GM23338 (cell line): ENCODE data around the gene MARCKS. TPM values are rescaled to one million over a fixed set of nuclear protein-coding genes. Genes with fewer than 3 reads are reported as not detected.

Experiments
- ATAC-seq: fragments of 200-7000 bp; cut with Tn5 transposase; 3 replicates; pipeline ENCODE4 v1.9.1; 2020
- DNase-seq: peaks from one replicate; pipeline ENCODE4 v3.0.0-alpha.2; 2015; ENCODE audit warnings: low spot score
- H2AFZ ChIP-seq: fragments of 200-600 bp; sonication (generic); 2 replicates; pipeline ENCODE4 v1.8.0; 2016; ENCODE audit warnings: antibody characterized with exemption, mild to moderate bottlenecking, moderate library complexity
- H3F3A ChIP-seq: fragments of 200-600 bp; sonication (generic); replicated peaks from 2 replicates; pipeline ENCODE4 v1.8.0; 2017; ENCODE audit warnings: antibody characterized with exemption, mixed run types, low read depth
- H3K27ac ChIP-seq: fragments of 200-600 bp; sonication (generic); 2 replicates; pipeline ENCODE4 v1.6.1; 2016; ENCODE audit warnings: low read depth
- H3K27me3 ChIP-seq: fragments of 200-600 bp; sonication (generic); 2 replicates; pipeline ENCODE4 v1.8.0; 2016; ENCODE audit warnings: mild to moderate bottlenecking, mixed run types, moderate library complexity; ENCODE audit not compliant: insufficient read depth
- H3K36me3 ChIP-seq: fragments of 200-600 bp; sonication (generic); 2 replicates; pipeline ENCODE4 v1.8.0; 2016; ENCODE audit warnings: mild to moderate bottlenecking; ENCODE audit not compliant: insufficient read depth
- H3K4me1 ChIP-seq: fragments of 200-600 bp; sonication (generic); 2 replicates; pipeline ENCODE4 v1.8.0; 2016; ENCODE audit warnings: mild to moderate bottlenecking, moderate library complexity; ENCODE audit not compliant: insufficient read depth
- H3K4me2 ChIP-seq: fragments of 200-600 bp; sonication (generic); 2 replicates; pipeline ENCODE4 v1.7.1; 2017; ENCODE audit warnings: mixed run types
- H3K4me3 ChIP-seq: fragments of 200-600 bp; sonication (generic); 2 replicates; pipeline ENCODE4 v1.6.1; 2016; ENCODE audit warnings: mixed run types
- H3K79me2 ChIP-seq: fragments of 200-600 bp; sonication (generic); replicated peaks from 2 replicates; pipeline ENCODE4 v1.8.0; 2017; ENCODE audit warnings: mild to moderate bottlenecking; ENCODE audit not compliant: insufficient read depth
- H3K9me2 ChIP-seq: fragments of 200-600 bp; sonication (generic); 2 replicates; pipeline ENCODE4 v1.8.0; 2017; ENCODE audit not compliant: insufficient read depth
- H4K20me1 ChIP-seq: fragments of 200-600 bp; sonication (generic); replicated peaks from 2 replicates; pipeline ENCODE4 v1.8.0; 2017; ENCODE audit warnings: mild to moderate bottlenecking; ENCODE audit not compliant: insufficient read depth
- H3K27ac Mint-ChIP-seq: 2 replicates; pipeline ENCODE4 v1.8.0; 2020; ENCODE audit warnings: inconsistent platforms, mild to moderate bottlenecking, moderate library complexity, mixed read lengths
- H3K27me3 Mint-ChIP-seq: 3 replicates; pipeline ENCODE4 v1.8.0; 2022; ENCODE audit warnings: low read depth, mild to moderate bottlenecking, moderate library complexity, mixed read lengths, inconsistent platforms; ENCODE audit not compliant: insufficient read depth, poor library complexity
- H3K36me3 Mint-ChIP-seq: 3 replicates; pipeline ENCODE4 v1.8.0; 2021; ENCODE audit warnings: low read depth, mild to moderate bottlenecking, inconsistent platforms, moderate library complexity, mixed read lengths
- H3K4me1 Mint-ChIP-seq: 3 replicates; pipeline ENCODE4 v1.8.0; 2020; ENCODE audit warnings: mild to moderate bottlenecking, inconsistent platforms, mixed read lengths
- H3K4me3 Mint-ChIP-seq: 3 replicates; pipeline ENCODE4 v1.8.0; 2021; ENCODE audit warnings: moderate library complexity, mild to moderate bottlenecking, inconsistent platforms, mixed read lengths
- H3K9me3 Mint-ChIP-seq: 3 replicates; pipeline ENCODE4 v1.8.0; 2020; ENCODE audit warnings: moderate library complexity, mild to moderate bottlenecking, inconsistent platforms, mixed read lengths
- CTCF ChIP-seq, 2 experiments: fragments of 200-600 bp in 1 of 2; sonication (generic) in 1 of 2; conservative IDR thresholded peaks; 2 replicates each; pipeline versions ENCODE4 v1.5.1 to v1.6.1; 2016 to 2017; ENCODE audit warnings: antibody characterized with exemption in 2 of 2, low read depth in 2 of 2, mild to moderate bottlenecking in 2 of 2, moderate library complexity in 1 of 2
- ETS1 ChIP-seq: IDR thresholded peaks from 2 replicates; pipeline ENCODE4 v1.6.1; 2016; ENCODE audit warnings: antibody characterized with exemption
- EZH2 ChIP-seq: fragments of 200-600 bp; sonication (generic); IDR thresholded peaks from one replicate; pipeline ENCODE4 v1.8.0; 2017; ENCODE audit warnings: antibody characterized with exemption, mild to moderate bottlenecking, low read depth; ENCODE audit not compliant: unreplicated experiment
- EZH2phosphoT487 ChIP-seq: fragments of 200-600 bp; sonication (generic); IDR thresholded peaks from one replicate; pipeline ENCODE4 v1.8.1; 2018; ENCODE audit warnings: antibody characterized with exemption; ENCODE audit not compliant: unreplicated experiment
- JUNB ChIP-seq: IDR thresholded peaks from one replicate; pipeline ENCODE4 v1.6.1; 2016; ENCODE audit warnings: antibody characterized with exemption; ENCODE audit not compliant: unreplicated experiment
- NANOG ChIP-seq: IDR thresholded peaks from 2 replicates; pipeline ENCODE4 v1.6.1; 2016; ENCODE audit warnings: antibody characterized with exemption, borderline replicate concordance
- POLR2AphosphoS5 ChIP-seq: IDR thresholded peaks from 2 replicates; pipeline ENCODE4 v1.6.1; 2016; ENCODE audit warnings: antibody characterized with exemption, low read depth
- REST ChIP-seq: IDR thresholded peaks from one replicate; pipeline ENCODE4 v1.6.1; 2018; ENCODE audit warnings: antibody characterized with exemption; ENCODE audit not compliant: unreplicated experiment
- STAT1 ChIP-seq: IDR thresholded peaks from one replicate; pipeline ENCODE4 v1.6.1; 2016; ENCODE audit warnings: antibody characterized with exemption; ENCODE audit not compliant: unreplicated experiment
- ZNF114 ChIP-seq: fragments of 250-450 bp; sonication (Bioruptor Pico); IDR thresholded peaks from 2 replicates; pipeline ENCODE4 v1.5.0; 2020; ENCODE audit warnings: mild to moderate bottlenecking, moderate library complexity
- ZNF331 ChIP-seq: fragments of 250-450 bp; sonication (Bioruptor Pico); IDR thresholded peaks from 2 replicates; pipeline ENCODE4 v1.5.0; 2020; ENCODE audit warnings: low read depth, mild to moderate bottlenecking, moderate library complexity
- ZNF462 ChIP-seq: fragments of 250-450 bp; sonication (Bioruptor Pico); IDR thresholded peaks from 2 replicates; pipeline ENCODE4 v1.5.0; 2020; ENCODE audit warnings: mild to moderate bottlenecking, moderate library complexity
- long read RNA-seq: library from polyadenylated mRNA; unstranded; transcript quantifications from one replicate; pipeline ENCODE4 v2.0.0, GENCODE V29; 2020; ENCODE audit not compliant: unreplicated experiment
- polyA plus RNA-seq: library from polyadenylated mRNA; unstranded; fragments of >200 nt; fragmentation: Nextera tagmentation; extraction: Ambion mirVana; gene quantifications from 2 replicates; pipeline ENCODE4 v1.2.1, GENCODE V29; 2016
- total RNA-seq: library from RNA; depleted of rRNA; stranded (reverse); fragments of >200 nt; shearing (Covaris generic); gene quantifications from 2 replicates; pipeline ENCODE4 v1.2.3, GENCODE V29; 2014; rRNA removed

Gene MARCKS
- total RNA-seq (85.9 and 87.6 TPM in 2 replicates), polyA plus RNA-seq (71.5 and 82.6 TPM in 2 replicates)
- long read RNA-seq, full-length matches to known transcripts, result 2 of 14 reads
- long read RNA-seq, partial matches to known transcripts, result 0 of 14 reads
- long read RNA-seq, other reads (novel, unspliced or antisense), result 12 of 14 reads

GRCh38 chr6:113856625-113857555 lies at the start of gene MARCKS:
Gene MARCKS (plus strand): TSS chr6:113857345. CDS start chr6:113857746, 401 bp downstream.
- Mint-ChIP-seq H3K9me3 (peaks cover 7% of the 10 kb centered on the region; the same call in 2 of the 3 replicates), H3K4me3 (no peak within 1 kb of the TSS), H3K27ac (no peak within 1 kb of the TSS), H3K27me3 (peaks cover 15% of the 10 kb centered on the region), H3K4me1 (peaks cover 17% of the 10 kb centered on the region), H3K36me3 (peaks cover 17% of the 10 kb centered on the region)
- peak; percentile 20 for ATAC-seq
- Histone ChIP-seq H3K4me2 (peak within 1 kb of the TSS; percentile 90), H3F3A (peaks cover 5% of the 10 kb centered on the region), H3K36me3 (0 out of 2 replicates have a peak, but pooled peaks cover 5% of the 10 kb centered on the region), H4K20me1 (0 out of 2 replicates have a peak, but pooled peaks cover 6% of the 10 kb centered on the region), H3K79me2 (peaks cover 35% of the 10 kb centered on the region), H3K27ac (peak within 1 kb of the TSS; percentile 97), H3K4me1 (0 out of 2 replicates have a peak, but pooled peaks cover 8% of the 10 kb centered on the region), H3K4me3 (peak within 1 kb of the TSS; percentile 95), H3K27me3 (peaks cover 50% of the 10 kb centered on the region), H3K9me2 (no peaks in the 10 kb centered on the region), H2AFZ (peak within 1 kb of the TSS; percentile 33)
- peak; percentile 94 for DNase-seq
- TF ChIP-seq REST (no peak), EZH2phosphoT487 (no peak), POLR2AphosphoS5 (peak; percentile 64), CTCF (conservative IDR thresholded peaks at IDR 0.05; ENCODE audit: low read depth in 2 of 2) (no peak), EZH2 (no peak), NANOG (no peak), ZNF114 (CRISPR knock-in tag) (no peak), ZNF462 (CRISPR knock-in tag) (no peak), ETS1 (no peak), ZNF331 (no peak), STAT1 (no peak), JUNB (no peak)
